ENCODE data around the gene EIF1AD. TPM values are rescaled to one million over a fixed set of nuclear protein-coding genes. Genes with fewer than 3 reads are reported as not detected.

EIF1AD gene
- total RNA-seq, 1 donor from 2014 or later = 64.5 TPM

DNA sequence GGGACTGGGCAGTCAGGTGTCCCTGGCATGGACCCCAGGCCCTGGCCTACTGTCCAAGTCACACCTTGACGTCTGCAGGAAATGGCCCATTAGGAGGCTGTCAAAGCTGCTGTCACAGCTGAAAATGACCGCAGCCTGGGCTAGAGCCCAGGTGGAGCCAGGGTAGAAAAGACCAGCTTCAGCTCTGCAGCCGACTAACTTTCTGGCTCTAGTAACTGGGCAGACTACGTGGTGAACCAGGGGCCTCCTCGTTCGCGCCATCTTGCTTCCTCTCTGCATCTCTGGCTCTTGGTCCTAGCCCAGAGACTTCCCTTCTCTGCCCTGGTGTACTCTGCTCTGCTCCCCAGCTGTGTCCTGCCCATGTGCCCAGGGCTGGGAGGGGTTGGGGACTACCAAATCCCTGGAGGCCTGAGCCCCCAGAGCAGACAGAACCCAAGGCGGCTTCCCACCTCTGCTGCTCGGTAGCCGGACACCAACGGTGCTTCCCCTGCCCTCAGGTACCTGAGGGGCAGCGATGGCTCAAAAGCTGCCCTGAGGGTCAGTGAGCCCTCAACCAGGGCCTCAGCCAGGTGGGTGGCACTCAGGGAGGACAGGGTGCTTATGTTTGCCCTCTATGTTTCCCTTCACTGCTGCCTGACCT, 20.7 kb downstream of the EIF1AD start:
- Mint-ChIP-seq H3K9me3 (no peaks in the 10 kb centered on the region), H3K27ac (no peak overlapping the region), H3K4me3 (ENCODE audit: low read depth) (no peak overlapping the region), H3K27me3 (ENCODE audit: low read depth) (no peaks in the 10 kb centered on the region), H3K4me1 (ENCODE audit: low read depth) (no peaks in the 10 kb centered on the region), H3K36me3 (ENCODE audit: low read depth) (peaks cover 32% of the 10 kb centered on the region)
- intact Hi-C loops (cut with micrococcal nuclease) = no loop called here
- no peak for DNase-seq (ENCODE audit: low spot score)

DNA sequence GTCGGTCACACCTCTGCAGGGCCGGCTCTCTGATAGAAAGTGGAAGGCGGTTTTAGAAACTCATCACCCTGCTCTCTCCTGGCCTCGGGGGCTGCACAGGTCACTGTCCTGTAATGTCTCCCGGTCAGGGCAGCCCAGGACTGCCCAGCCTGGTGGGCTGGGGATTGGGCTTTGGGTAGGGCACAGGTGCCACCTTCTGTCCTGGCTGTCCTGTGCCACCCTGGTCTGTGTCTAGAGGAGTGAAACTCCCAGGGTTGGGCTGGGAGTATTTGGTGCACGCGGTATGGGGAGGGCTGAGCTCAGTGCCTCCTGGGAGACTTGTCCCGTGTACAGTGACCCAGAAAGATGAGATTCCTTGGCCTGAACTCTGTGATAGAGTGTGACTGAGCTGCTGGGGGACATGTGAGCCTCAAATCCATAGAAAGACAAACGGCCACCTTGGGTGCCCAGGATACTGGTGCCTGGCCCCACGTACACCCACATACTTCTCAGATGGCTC, 22.6 kb downstream of the EIF1AD start:
- DNase-seq (ENCODE audit: low spot score) = no peak
- no peaks in the 10 kb centered on the region for H3K4me1 Mint-ChIP-seq (ENCODE audit: low read depth)
- intact Hi-C loops (cut with micrococcal nuclease) = no loop called here
- no peak overlapping the region for H3K27ac Mint-ChIP-seq
- no peaks in the 10 kb centered on the region for H3K27me3 Mint-ChIP-seq (ENCODE audit: low read depth)
- no peaks in the 10 kb centered on the region for H3K9me3 Mint-ChIP-seq
- no peak overlapping the region for H3K4me3 Mint-ChIP-seq (ENCODE audit: low read depth)
- peaks cover 40% of the 10 kb centered on the region for H3K36me3 Mint-ChIP-seq (ENCODE audit: low read depth)

DNA sequence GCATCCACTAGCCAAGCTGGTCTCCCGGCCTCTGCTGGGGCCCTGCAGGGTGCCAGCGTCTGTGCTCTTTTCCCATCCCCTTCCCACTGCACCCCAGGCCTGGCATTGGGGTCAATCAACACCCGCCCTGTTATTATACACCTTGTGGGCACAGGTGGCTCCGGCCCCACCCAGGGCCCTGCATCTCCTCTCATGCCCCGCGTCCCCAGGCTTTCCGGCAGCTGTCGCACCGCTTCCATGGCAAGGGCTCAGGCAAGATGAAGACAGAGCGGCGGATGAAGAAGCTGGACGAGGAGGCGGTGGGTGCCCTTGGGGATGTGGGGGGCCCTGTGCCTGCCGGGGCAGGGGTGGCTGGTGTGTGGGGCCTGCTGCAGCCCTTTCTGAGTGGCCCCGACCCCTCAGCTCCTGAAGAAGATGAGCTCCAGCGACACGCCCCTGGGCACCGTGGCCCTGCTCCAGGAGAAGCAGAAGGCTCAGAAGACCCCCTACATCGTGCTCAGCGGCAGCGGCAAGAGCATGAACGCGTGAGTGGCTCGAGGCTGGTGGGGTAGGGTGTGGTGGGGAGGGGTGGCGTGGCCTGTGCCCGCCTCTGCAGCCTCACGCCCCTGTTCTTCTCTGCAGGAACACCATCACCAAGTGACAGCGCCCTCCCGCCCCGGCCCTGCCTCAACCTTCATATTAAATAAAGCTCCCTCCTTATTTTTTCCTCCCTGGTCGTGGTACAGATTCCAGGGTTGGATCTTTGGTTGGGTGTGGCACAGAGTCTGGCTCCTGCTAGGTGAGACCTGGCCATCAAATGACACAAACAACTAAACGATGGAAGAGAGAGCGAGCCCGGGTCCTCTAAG, 23.3 kb downstream of the EIF1AD start:
- no peak for DNase-seq (ENCODE audit: low spot score)
- Mint-ChIP-seq H3K36me3 (ENCODE audit: low read depth) (peaks cover 44% of the 10 kb centered on the region), H3K9me3 (no peaks in the 10 kb centered on the region), H3K4me3 (ENCODE audit: low read depth) (no peak overlapping the region), H3K4me1 (ENCODE audit: low read depth) (no peaks in the 10 kb centered on the region), H3K27ac (no peak overlapping the region), H3K27me3 (ENCODE audit: low read depth) (no peaks in the 10 kb centered on the region)
- intact Hi-C loops (cut with micrococcal nuclease) = no loop called here

DNA sequence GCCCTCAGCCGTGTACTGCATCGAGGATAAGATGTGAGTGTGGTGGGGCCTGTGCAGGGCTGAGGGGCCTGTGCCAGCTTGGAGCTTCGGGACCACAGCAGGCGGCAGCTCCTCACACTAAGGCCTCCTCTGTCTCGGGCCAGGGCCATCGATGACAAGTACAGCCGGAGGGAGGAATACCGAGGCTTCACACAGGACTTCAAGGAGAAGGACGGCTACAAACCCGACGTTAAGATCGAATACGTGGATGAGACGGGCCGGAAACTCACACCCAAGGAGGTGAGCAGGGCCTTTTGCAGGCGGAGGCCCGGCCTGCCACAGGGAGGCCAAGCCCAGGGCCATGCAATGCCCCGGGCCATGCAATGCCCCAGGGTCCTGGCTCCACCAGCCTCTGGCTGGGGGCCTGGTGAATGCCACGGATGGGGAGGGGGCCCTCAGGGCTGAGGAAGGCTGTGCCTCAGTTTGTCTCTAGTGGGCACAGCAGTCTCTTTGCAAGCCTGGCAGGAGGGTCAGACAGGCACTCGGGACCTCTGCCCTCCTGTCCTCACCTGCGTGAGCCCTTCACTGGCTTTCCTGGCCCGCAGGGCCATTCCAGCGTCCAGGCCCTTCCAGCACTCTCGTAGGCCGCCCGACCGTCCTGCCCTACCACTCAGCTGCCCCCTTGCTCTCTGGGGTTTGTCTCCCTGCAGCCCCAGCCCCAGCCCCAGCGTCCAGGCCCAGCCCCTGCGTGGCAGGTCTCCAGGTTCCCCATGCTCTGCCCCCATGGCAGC, 24.2 kb downstream of the EIF1AD start:
- Mint-ChIP-seq H3K36me3 (ENCODE audit: low read depth) (peaks cover 52% of the 10 kb centered on the region), H3K27ac (no peak overlapping the region), H3K4me1 (ENCODE audit: low read depth) (no peaks in the 10 kb centered on the region), H3K9me3 (no peaks in the 10 kb centered on the region), H3K4me3 (ENCODE audit: low read depth) (no peak overlapping the region), H3K27me3 (ENCODE audit: low read depth) (no peaks in the 10 kb centered on the region)
- intact Hi-C loops (cut with micrococcal nuclease) = no loop called here
- no peak for DNase-seq (ENCODE audit: low spot score)

DNA sequence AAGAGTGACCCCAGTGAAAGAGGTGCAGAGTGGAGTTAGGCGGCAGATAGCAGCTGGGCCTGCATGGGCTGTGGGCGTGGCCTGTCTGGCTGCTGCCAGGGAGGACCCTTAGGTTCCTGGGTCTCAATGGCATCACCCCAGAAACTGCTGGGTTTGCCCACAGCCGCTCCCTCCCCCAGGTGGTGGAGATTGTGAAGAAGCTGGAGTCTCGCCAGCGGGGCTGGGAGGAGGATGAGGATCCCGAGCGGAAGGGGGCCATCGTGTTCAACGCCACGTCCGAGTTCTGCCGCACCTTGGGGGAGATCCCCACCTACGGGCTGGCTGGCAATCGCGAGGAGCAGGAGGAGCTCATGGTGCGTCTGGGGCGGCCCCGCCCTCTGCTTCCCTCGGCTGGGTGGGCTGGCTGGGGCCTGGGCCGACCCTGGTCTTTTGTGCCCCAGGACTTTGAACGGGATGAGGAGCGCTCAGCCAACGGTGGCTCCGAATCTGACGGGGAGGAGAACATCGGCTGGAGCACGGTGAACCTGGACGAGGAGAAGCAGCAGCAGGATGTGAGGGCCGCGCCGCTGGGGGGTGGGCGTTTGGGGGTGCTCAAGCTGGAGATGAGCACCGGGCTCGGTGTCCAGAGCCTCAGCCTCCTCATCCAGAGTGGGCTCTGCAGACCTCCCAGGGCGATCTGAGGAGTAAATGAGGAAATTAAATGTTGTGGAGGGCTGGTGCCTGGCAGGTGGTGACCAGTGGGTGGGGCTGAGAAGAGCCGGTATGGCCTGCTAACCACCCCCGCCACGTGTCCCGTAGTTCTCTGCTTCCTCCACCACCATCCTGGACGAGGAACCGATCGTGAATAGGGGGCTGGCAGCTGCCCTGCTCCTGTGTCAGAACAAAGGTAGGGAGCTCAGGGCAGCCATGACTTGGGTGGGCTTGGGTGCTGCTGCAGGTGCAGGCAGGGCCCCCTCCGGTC, 25.5 kb downstream of the EIF1AD start:
- H3K36me3 Mint-ChIP-seq (ENCODE audit: low read depth) = peaks cover 62% of the 10 kb centered on the region

GRCh38 chr11:65975771-65976170, 26.2 kb downstream of the EIF1AD start:
- intact Hi-C loops (cut with micrococcal nuclease) = no loop called here
- DNase-seq (ENCODE audit: low spot score) = no peak
- H3K4me3 Mint-ChIP-seq (ENCODE audit: low read depth) = no peak overlapping the region
- H3K9me3 Mint-ChIP-seq = no peaks in the 10 kb centered on the region
- peaks cover 63% of the 10 kb centered on the region for H3K36me3 Mint-ChIP-seq (ENCODE audit: low read depth)
- H3K27ac Mint-ChIP-seq = no peak overlapping the region
- H3K4me1 Mint-ChIP-seq (ENCODE audit: low read depth) = no peaks in the 10 kb centered on the region
- H3K27me3 Mint-ChIP-seq (ENCODE audit: low read depth) = no peaks in the 10 kb centered on the region

More for the DNA sequence above, 25.5 kb downstream of the EIF1AD start:
- no peak overlapping the region for H3K27ac Mint-ChIP-seq
- DNase-seq (ENCODE audit: low spot score) = no peak
- no peak overlapping the region for H3K4me3 Mint-ChIP-seq (ENCODE audit: low read depth)
- H3K4me1 Mint-ChIP-seq (ENCODE audit: low read depth) = no peaks in the 10 kb centered on the region
- H3K27me3 Mint-ChIP-seq (ENCODE audit: low read depth) = no peaks in the 10 kb centered on the region
- intact Hi-C loops (cut with micrococcal nuclease) = no loop called here
- no peaks in the 10 kb centered on the region for H3K9me3 Mint-ChIP-seq

GRCh38 chr11:65973439-65974110, 28.4 kb downstream of the EIF1AD start:
- H3K27ac Mint-ChIP-seq = no peak overlapping the region
- H3K4me1 Mint-ChIP-seq (ENCODE audit: low read depth) = no peaks in the 10 kb centered on the region
- peaks cover 66% of the 10 kb centered on the region for H3K36me3 Mint-ChIP-seq (ENCODE audit: low read depth)
- H3K4me3 Mint-ChIP-seq (ENCODE audit: low read depth) = no peak overlapping the region
- H3K9me3 Mint-ChIP-seq = no peaks in the 10 kb centered on the region
- no peak for DNase-seq (ENCODE audit: low spot score)
- no peaks in the 10 kb centered on the region for H3K27me3 Mint-ChIP-seq (ENCODE audit: low read depth)
- intact Hi-C loops (cut with micrococcal nuclease) = no loop called here

DNA sequence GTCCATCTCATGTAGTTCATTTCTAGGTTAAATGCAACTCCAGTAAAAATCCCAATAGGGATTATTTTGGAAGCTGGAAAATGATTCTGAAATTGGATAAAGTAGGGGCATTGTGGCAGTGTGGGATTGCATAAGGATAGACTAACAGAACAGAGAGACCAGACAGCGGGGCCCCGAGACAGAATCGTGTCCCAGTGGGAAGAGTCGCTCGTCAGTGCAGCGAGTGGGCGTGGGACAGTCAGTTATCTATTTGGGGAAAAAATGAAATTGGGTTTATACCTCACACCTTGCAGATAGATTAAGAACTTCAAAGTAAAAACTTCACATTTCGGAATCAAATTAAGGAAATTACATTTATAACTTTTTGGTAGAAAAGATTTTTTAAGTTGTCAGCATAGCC, 29.8 kb downstream of the EIF1AD start:
- Mint-ChIP-seq H3K9me3 (no peaks in the 10 kb centered on the region), H3K27ac (no peak overlapping the region), H3K4me1 (ENCODE audit: low read depth) (no peaks in the 10 kb centered on the region), H3K27me3 (ENCODE audit: low read depth) (no peaks in the 10 kb centered on the region), H3K36me3 (ENCODE audit: low read depth) (peaks cover 69% of the 10 kb centered on the region), H3K4me3 (ENCODE audit: low read depth) (no peak overlapping the region)
- intact Hi-C loops (cut with micrococcal nuclease) = no loop called here
- no peak for DNase-seq (ENCODE audit: low spot score)

GRCh38 chr11:65968600-65969482, 33.1 kb downstream of the EIF1AD start:
- Mint-ChIP-seq H3K9me3 (no peaks in the 10 kb centered on the region), H3K27me3 (ENCODE audit: low read depth) (no peaks in the 10 kb centered on the region), H3K36me3 (ENCODE audit: low read depth) (peaks cover 80% of the 10 kb centered on the region), H3K4me1 (ENCODE audit: low read depth) (peaks cover 6% of the 10 kb centered on the region), H3K27ac (no peak overlapping the region), H3K4me3 (ENCODE audit: low read depth) (no peak overlapping the region)
- intact Hi-C loops (cut with micrococcal nuclease) = no loop called here
- DNase-seq (ENCODE audit: low spot score) = no peak

DNA sequence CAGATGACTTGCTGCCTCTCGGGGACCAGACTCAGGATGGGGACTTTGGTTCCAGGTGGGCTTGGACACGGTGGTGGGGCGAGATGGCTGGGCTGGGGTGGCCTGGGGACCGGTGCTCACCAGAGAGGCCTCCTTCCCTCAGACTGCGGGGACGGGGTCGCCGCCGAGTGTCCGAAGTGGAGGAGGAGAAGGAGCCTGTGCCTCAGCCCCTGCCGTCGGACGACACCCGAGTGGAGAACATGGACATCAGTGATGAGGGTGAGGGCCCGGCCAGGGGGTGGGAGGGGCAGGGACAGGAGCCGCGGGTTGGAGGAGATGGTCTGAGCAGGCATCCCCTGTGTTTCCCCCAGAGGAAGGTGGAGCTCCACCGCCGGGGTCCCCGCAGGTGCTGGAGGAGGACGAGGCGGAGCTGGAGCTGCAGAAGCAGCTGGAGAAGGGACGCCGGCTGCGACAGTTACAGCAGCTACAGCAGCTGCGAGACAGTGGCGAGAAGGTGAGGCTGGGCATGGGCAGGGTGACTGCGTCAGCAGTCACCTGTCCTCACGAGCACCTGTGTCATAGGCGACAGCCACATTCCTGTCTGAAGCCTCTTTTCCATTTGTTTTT, 34.5 kb downstream of the EIF1AD start:
- no peak overlapping the region for H3K4me3 Mint-ChIP-seq (ENCODE audit: low read depth)
- H3K36me3 Mint-ChIP-seq (ENCODE audit: low read depth) = peaks cover 80% of the 10 kb centered on the region
- no peaks in the 10 kb centered on the region for H3K9me3 Mint-ChIP-seq
- no peak overlapping the region for H3K27ac Mint-ChIP-seq
- no peaks in the 10 kb centered on the region for H3K27me3 Mint-ChIP-seq (ENCODE audit: low read depth)
- intact Hi-C loops (cut with micrococcal nuclease) = no loop called here
- no peak for DNase-seq (ENCODE audit: low spot score)
- H3K4me1 Mint-ChIP-seq (ENCODE audit: low read depth) = peaks cover 16% of the 10 kb centered on the region
